Neuronal stem cell (in vitro differentiated cells): Measurements from ENCODE around the gene FOXP2.

Experiments used
- DNase-seq: peaks from one replicate; pipeline ENCODE4 v3.0.0-alpha.2; 2013; ENCODE audit warnings: low spot score
- H2AFZ ChIP-seq: one replicate; pipeline ENCODE4 v1.6.1; 2013; ENCODE audit warnings: mild to moderate bottlenecking, low read length, inconsistent platforms
- H2AK5ac ChIP-seq: 2 replicates; pipeline ENCODE4 v1.6.1; 2013; ENCODE audit warnings: low read depth, mild to moderate bottlenecking, inconsistent platforms, low read length, moderate library complexity, mixed read lengths
- H2BK120ac ChIP-seq: 2 replicates; pipeline ENCODE4 v1.6.1; 2013; ENCODE audit warnings: low read depth, mild to moderate bottlenecking, inconsistent platforms, low read length, moderate library complexity, mixed read lengths
- H2BK12ac ChIP-seq: one replicate; pipeline ENCODE4 v1.6.1; 2013; ENCODE audit warnings: low read length, inconsistent platforms
- H2BK15ac ChIP-seq: 2 replicates; pipeline ENCODE4 v1.6.1; 2013; ENCODE audit warnings: mild to moderate bottlenecking, low read length, inconsistent platforms, mixed read lengths
- H2BK5ac ChIP-seq: one replicate; pipeline ENCODE4 v1.6.1; 2013; ENCODE audit warnings: inconsistent platforms, mild to moderate bottlenecking, low read length, moderate library complexity
- H3K14ac ChIP-seq: one replicate; pipeline ENCODE4 v1.6.1; 2013; ENCODE audit warnings: low read length, inconsistent platforms
- H3K18ac ChIP-seq: 2 replicates; pipeline ENCODE4 v1.6.1; 2013; ENCODE audit warnings: low read length, inconsistent platforms
- H3K23ac ChIP-seq: 2 replicates; pipeline ENCODE4 v1.6.1; 2013; ENCODE audit warnings: low read depth, mild to moderate bottlenecking, mixed read lengths, low read length, inconsistent platforms; ENCODE audit not compliant: poor library complexity
- H3K27ac ChIP-seq: replicated peaks from 3 replicates; pipeline ENCODE4 v1.5.1; 2013; ENCODE audit warnings: low read length, inconsistent platforms
- H3K27me3 ChIP-seq, 3 experiments: 2 replicates each; pipeline ENCODE4 v1.6.1; 2013; ENCODE audit warnings: low read length in 3 of 3, mild to moderate bottlenecking in 2 of 3, inconsistent platforms in 1 of 3, low read depth in 1 of 3, mixed read lengths in 1 of 3, moderate library complexity in 1 of 3; ENCODE audit not compliant: control insufficient read depth in 3 of 3, insufficient read depth in 3 of 3
- H3K36me3 ChIP-seq, 2 donors: replicated peaks in 1 of 2; 2 replicates each; pipeline ENCODE4 v1.6.1; 2013; ENCODE audit warnings: low read length in 2 of 2; ENCODE audit not compliant: control insufficient read depth in 2 of 2, insufficient read depth in 2 of 2
- H3K4ac ChIP-seq: 2 replicates; pipeline ENCODE4 v1.6.1; 2013; ENCODE audit warnings: inconsistent platforms, mild to moderate bottlenecking, low read length, moderate library complexity
- H3K4me1 ChIP-seq, 2 donors: 1 replicate in 1 of 2; 2 replicates in 1 of 2; pipeline ENCODE4 v1.6.1; 2013; ENCODE audit warnings: low read length in 2 of 2, low read depth in 1 of 2; ENCODE audit not compliant: control insufficient read depth in 2 of 2, insufficient read depth in 1 of 2
- H3K4me2 ChIP-seq: one replicate; pipeline ENCODE4 v1.6.1; 2013; ENCODE audit warnings: mild to moderate bottlenecking, low read length, inconsistent platforms; ENCODE audit not compliant: insufficient read depth, poor library complexity, severe bottlenecking
- H3K4me3 ChIP-seq, 2 donors: 2 replicates each; pipeline ENCODE4 v1.5.1; 2013; ENCODE audit warnings: low read length in 2 of 2, mild to moderate bottlenecking in 2 of 2, inconsistent platforms in 1 of 2, moderate library complexity in 1 of 2
- H3K79me1 ChIP-seq: one replicate; pipeline ENCODE4 v1.6.1; 2013; ENCODE audit warnings: low read depth, mild to moderate bottlenecking, inconsistent platforms, low read length, moderate library complexity
- H3K9ac ChIP-seq: one replicate; pipeline ENCODE4 v1.6.1; 2013; ENCODE audit warnings: mild to moderate bottlenecking, low read depth, low read length, inconsistent platforms; ENCODE audit not compliant: poor library complexity
- H3K9me3 ChIP-seq, 2 donors: replicated peaks in 1 of 2; 2 replicates each; pipeline versions ENCODE3 to v1.6.1; 2013; ENCODE audit warnings: low read length in 2 of 2, mild to moderate bottlenecking in 2 of 2, inconsistent platforms in 1 of 2, low read depth in 1 of 2, mixed read lengths in 1 of 2, moderate library complexity in 1 of 2; ENCODE audit not compliant: control insufficient read depth in 2 of 2, insufficient read depth in 1 of 2
- H4K8ac ChIP-seq: one replicate; pipeline ENCODE4 v1.6.1; 2013; ENCODE audit warnings: low read depth, mild to moderate bottlenecking, inconsistent platforms, low read length, moderate library complexity
- H4K91ac ChIP-seq: one replicate; pipeline ENCODE4 v1.6.1; 2013; ENCODE audit warnings: low read length, low read depth, mild to moderate bottlenecking, inconsistent platforms; ENCODE audit not compliant: poor library complexity
- WGBS, 2 donors: extraction: QIAGEN DNeasy Blood & Tissue Kit; methylation state at CpG; one replicate each; pipeline ENCODE4 v1.1.7; 2013; ENCODE audit warnings: missing lambda C conversion rate in 2 of 2, mixed read lengths in 1 of 2; ENCODE audit not compliant: insufficient read length in 2 of 2, insufficient replicate concordance in 1 of 2; ENCODE audit errors: extremely low coverage in 2 of 2; 5-methylcytosine and 5-hydroxymethylcytosine counted together

Gene FOXP2

DNA sequence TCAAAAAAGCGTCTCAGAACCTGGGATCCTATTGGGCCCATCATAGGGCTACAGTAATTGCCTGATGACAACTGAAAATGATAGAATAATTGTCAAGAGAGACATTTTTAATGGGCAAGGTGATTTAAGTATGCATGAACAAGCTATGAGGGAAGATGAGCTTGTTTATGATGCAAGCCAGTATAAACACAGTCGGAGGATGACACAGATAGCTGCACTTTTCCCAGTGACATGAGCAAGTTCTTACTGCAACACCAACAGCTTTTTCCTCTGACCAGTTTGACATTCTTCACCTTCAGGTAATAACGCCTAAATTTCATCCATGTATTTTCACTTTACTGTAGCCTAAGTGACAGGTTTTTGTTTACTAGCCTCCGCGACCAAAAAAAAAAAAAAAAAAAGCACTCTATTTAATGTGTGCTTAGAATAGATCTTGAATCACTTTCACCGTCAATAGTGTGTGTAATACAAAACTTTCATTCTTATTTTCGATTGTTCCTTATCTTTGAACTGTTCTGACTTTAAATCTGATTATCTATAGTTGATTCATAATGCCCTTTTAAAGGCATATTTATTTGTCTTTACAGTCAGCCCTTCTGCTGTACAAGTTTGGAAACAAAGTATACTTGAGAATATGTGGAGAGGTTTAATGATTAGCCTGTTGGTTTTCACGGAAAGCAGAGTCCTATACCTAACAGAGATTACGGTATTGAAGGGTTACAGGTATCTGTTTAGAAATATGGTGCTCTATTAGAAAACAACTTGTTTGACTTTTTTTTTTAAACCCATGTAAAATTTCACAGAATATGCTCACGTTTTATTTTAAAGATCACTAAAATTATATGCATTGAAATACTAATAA, 1.7 kb downstream of the FOXP2 start:
- Histone ChIP-seq H3K27ac (no peak overlapping the region), H2BK5ac (no peak overlapping the region), H3K14ac (no peak overlapping the region), H2AFZ (no peak overlapping the region), H4K8ac (no peak overlapping the region), H2AK5ac (no peak overlapping the region), H3K4me2 (no peak overlapping the region), H3K23ac (no peak overlapping the region), H3K36me3 (no peaks in the 10 kb centered on the region), H3K4me1 (peaks cover 12 to 36% of the 10 kb centered on the region in 2 donors), H3K9me3 (no peaks in the 10 kb centered on the region), H3K18ac (no peak overlapping the region), H2BK15ac (no peak overlapping the region), H2BK120ac (no peak overlapping the region), H3K4me3 (peak overlapping the region in 1 of 2 donors; percentile 49), H3K27me3 (peaks cover 0 to 2% (median 0%) of the 10 kb centered on the region in 3 experiments), H3K4ac (no peak overlapping the region), H4K91ac (no peak overlapping the region), H3K9ac (no peak overlapping the region), H3K79me1 (no peaks in the 10 kb centered on the region), H2BK12ac (no peak overlapping the region)
- no CpG with 5 or more reads among the region's 10 CpGs for WGBS, 2 donors
- no peak for DNase-seq

DNA sequence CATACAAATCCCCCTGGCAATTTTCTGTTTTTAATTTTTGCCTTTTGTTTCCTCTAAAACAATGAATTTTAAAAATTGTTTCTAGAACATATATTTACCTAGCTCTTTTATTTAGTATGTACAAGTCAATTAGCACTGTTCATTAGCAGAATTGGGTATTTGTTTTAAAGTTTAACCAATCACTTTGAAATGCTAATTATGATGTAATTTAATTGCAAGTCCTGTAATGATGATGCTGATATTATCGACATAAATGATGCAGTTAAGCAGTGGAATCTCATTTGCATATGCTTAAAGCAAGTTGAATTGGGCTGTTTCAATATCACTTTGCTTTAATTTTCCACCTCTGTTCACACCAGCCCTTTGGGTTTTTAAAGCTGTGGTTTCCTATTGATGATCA, 2.7 kb downstream of the FOXP2 start:
- peaks cover 12 to 31% of the 10 kb centered on the region in 2 donors for H3K4me1 ChIP-seq
- no peak overlapping the region for H3K23ac ChIP-seq
- H3K27me3 ChIP-seq: peaks cover 0 to 2% (median 0%) of the 10 kb centered on the region in 3 experiments
- no peak overlapping the region for H2BK5ac ChIP-seq
- H2AFZ ChIP-seq: no peak overlapping the region
- no peak overlapping the region for H3K18ac ChIP-seq
- no peaks in the 10 kb centered on the region for H3K9me3 ChIP-seq
- no peak overlapping the region for H4K91ac ChIP-seq
- no peaks in the 10 kb centered on the region for H3K79me1 ChIP-seq
- H2BK12ac ChIP-seq: no peak overlapping the region
- no peak overlapping the region for H2BK120ac ChIP-seq
- H2BK15ac ChIP-seq: no peak overlapping the region
- no peak overlapping the region for H2AK5ac ChIP-seq
- H3K14ac ChIP-seq: no peak overlapping the region
- no peak overlapping the region for H3K9ac ChIP-seq
- H3K27ac ChIP-seq: no peak overlapping the region
- H3K4me2 ChIP-seq: no peak overlapping the region
- H3K36me3 ChIP-seq: no peaks in the 10 kb centered on the region
- no peak overlapping the region for H4K8ac ChIP-seq
- DNase-seq: no peak
- H3K4ac ChIP-seq: no peak overlapping the region
- WGBS, 2 donors: no CpG with 5 or more reads among the region's 1 CpG
- no peak overlapping the region for H3K4me3 ChIP-seq

DNA sequence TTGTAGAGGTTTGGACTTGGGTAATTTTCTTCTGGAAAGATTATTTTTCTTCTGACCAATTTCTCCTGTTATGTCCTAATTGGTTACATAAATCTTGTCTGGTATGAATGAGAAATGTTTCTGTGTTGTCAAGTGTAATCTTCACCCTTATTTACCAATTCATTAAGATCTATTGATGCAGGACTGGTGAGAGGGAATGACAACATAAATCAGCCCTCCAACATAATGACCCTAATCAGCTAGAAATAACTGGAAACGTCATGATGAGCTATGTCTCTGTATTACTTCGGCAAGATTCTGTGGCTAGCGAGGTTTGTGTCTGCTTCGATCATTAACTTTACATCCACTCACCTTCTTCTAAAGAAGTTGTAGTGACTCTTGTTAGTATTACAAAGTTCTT, 3.5 kb downstream of the FOXP2 start:
- no peak overlapping the region for H3K9ac ChIP-seq
- H3K9me3 ChIP-seq: no peaks in the 10 kb centered on the region
- H3K14ac ChIP-seq: no peak overlapping the region
- H3K4ac ChIP-seq: no peak overlapping the region
- WGBS, 2 donors: no CpG with 5 or more reads among the region's 4 CpGs
- no peak overlapping the region for H3K23ac ChIP-seq
- H3K4me2 ChIP-seq: no peak overlapping the region
- H2BK5ac ChIP-seq: no peak overlapping the region
- no peak overlapping the region for H2AFZ ChIP-seq
- H2BK120ac ChIP-seq: no peak overlapping the region
- no peak overlapping the region for H4K91ac ChIP-seq
- H2BK12ac ChIP-seq: no peak overlapping the region
- H3K4me1 ChIP-seq: peaks cover 12 to 24% of the 10 kb centered on the region in 2 donors
- no peaks in the 10 kb centered on the region for H3K36me3 ChIP-seq
- H3K27me3 ChIP-seq: peaks cover 0 to 2% (median 0%) of the 10 kb centered on the region in 3 experiments
- no peak overlapping the region for H3K18ac ChIP-seq
- H3K4me3 ChIP-seq: no peak overlapping the region
- no peak overlapping the region for H3K27ac ChIP-seq
- H4K8ac ChIP-seq: no peak overlapping the region
- no peak for DNase-seq
- H2AK5ac ChIP-seq: no peak overlapping the region
- no peaks in the 10 kb centered on the region for H3K79me1 ChIP-seq
- no peak overlapping the region for H2BK15ac ChIP-seq

DNA sequence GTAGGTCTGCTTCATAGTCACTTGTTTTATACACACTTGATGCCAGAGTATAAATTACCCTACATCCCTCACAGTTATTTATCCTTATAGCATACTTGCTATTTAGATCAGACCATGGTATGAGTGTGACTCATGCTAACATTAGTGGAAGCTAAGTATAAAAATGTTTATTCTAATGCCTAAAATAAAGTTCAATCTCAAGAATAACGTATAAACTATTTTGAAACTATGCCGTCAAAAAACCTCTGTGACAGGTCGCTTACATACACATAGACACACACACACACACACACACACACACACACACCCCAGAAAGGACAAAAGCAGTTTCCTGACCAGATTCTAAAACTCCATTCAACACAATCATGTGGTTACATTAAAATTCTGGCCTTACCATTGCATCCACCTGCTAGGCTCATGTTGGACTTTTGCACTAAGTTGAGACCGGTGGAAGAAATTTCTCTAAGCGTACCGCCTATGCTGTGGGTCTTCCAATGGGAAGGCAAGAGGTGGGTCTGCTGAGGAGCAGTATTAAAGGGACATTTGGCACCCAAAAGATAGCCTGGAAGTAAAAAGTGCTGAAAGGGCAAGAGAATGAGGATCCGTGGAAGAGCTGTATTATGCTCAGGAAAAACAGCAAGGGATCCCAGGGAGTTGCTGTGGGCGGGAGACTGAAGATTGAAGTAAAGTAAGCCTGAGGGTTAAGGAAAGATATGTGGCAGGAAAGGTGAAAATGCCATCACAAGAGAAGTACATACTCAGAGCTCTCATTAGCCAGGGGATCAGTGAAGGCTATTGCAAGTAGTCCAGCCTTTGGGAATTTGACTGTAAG, 5.0 kb downstream of the FOXP2 start:
- no peak for DNase-seq
- H2BK120ac ChIP-seq: no peak overlapping the region
- peak overlapping the region; percentile 31 for H3K27ac ChIP-seq
- H4K91ac ChIP-seq: no peak overlapping the region
- no peaks in the 10 kb centered on the region for H3K9me3 ChIP-seq
- H3K4ac ChIP-seq: no peak overlapping the region
- peak overlapping the region; percentile 31 for H2AFZ ChIP-seq
- H3K79me1 ChIP-seq: no peaks in the 10 kb centered on the region
- H3K14ac ChIP-seq: no peak overlapping the region
- H3K4me1 ChIP-seq: peaks cover 8 to 24% of the 10 kb centered on the region in 2 donors
- H3K18ac ChIP-seq: no peak overlapping the region
- no peak overlapping the region for H3K4me2 ChIP-seq
- no peak overlapping the region for H3K9ac ChIP-seq
- H2BK12ac ChIP-seq: peak overlapping the region; percentile 16
- no peaks in the 10 kb centered on the region for H3K36me3 ChIP-seq
- H2AK5ac ChIP-seq: no peak overlapping the region
- no peak overlapping the region for H3K4me3 ChIP-seq
- H2BK5ac ChIP-seq: no peak overlapping the region
- H4K8ac ChIP-seq: no peak overlapping the region
- H3K23ac ChIP-seq: no peak overlapping the region
- WGBS, 2 donors: no CpG with 5 or more reads among the region's 8 CpGs
- H2BK15ac ChIP-seq: no peak overlapping the region
- H3K27me3 ChIP-seq: peaks cover 0 to 2% (median 0%) of the 10 kb centered on the region in 3 experiments
